Stimulated activated CD8-positive, alpha-beta memory T cell treated with anti-CD3 and anti-CD28 coated beads, Interleukin-15, amount 100 ng/mL, for 24 hours (primary cell): Measurements from ENCODE around the gene FCMR.

Source experiments
- DNase-seq: peaks from one replicate; pipeline ENCODE4 v3.0.0-alpha.2; 2020; ENCODE audit warnings: low read depth

The FCMR gene

GRCh38 chr1:206899717-206900116 is 22.0 kb downstream of the FCMR start:
- no peak for DNase-seq

GRCh38 chr1:206898915-206899431 is 22.8 kb downstream of the FCMR start:
- no peak for DNase-seq

- DNase-seq, result no peak
Observed at GRCh38 chr1:206898089-206898914, 23.4 kb downstream of the FCMR start.

- DNase-seq, result no peak
Observed at GRCh38 chr1:206897175-206897574, 24.6 kb downstream of the FCMR start, which contains the start of gene IL24. TSS of gene IL24 (plus strand) at chr1:206897443. CDS start at chr1:206897833, 390 bp downstream.

- no peak for DNase-seq
Observed at GRCh38 chr1:206896261-206896660, 25.5 kb downstream of the FCMR start.

- no peak for DNase-seq
Observed at GRCh38 chr1:206895837-206896242, 25.9 kb downstream of the FCMR start.

GRCh38 chr1:206895325-206895724 is 26.4 kb downstream of the FCMR start:
- DNase-seq, result no peak

GRCh38 chr1:206893380-206893779 is 28.4 kb downstream of the FCMR start:
- DNase-seq, result no peak

- no peak for DNase-seq
Observed at GRCh38 chr1:206892351-206892984, 29.3 kb downstream of the FCMR start.

- DNase-seq, result no peak
Observed at GRCh38 chr1:206891412-206891811, 30.3 kb downstream of the FCMR start.

- no peak for DNase-seq
Observed at GRCh38 chr1:206890125-206891060, 31.3 kb downstream of the FCMR start.

GRCh38 chr1:206887701-206888100 is 34.0 kb downstream of the FCMR start:
- no peak for DNase-seq

GRCh38 chr1:206886831-206887230 is 34.9 kb downstream of the FCMR start:
- no peak for DNase-seq

- no peak for DNase-seq
Observed at GRCh38 chr1:206885341-206886060, 36.2 kb downstream of the FCMR start.

- DNase-seq, result no peak
Observed at GRCh38 chr1:206883876-206884275, 37.9 kb downstream of the FCMR start.

- DNase-seq, result no peak
Observed at GRCh38 chr1:206883160-206883559, 38.6 kb downstream of the FCMR start.

- no peak for DNase-seq
Observed at GRCh38 chr1:206882555-206882954, 39.2 kb downstream of the FCMR start.

GRCh38 chr1:206880314-206880713 is 41.4 kb downstream of the FCMR start:
- no peak for DNase-seq

GRCh38 chr1:206878456-206878855 is 43.3 kb downstream of the FCMR start:
- DNase-seq, result no peak

GRCh38 chr1:206875752-206876377 is 45.9 kb downstream of the FCMR start:
- DNase-seq, result no peak

- no peak for DNase-seq
Observed at GRCh38 chr1:206873603-206874188, 48.0 kb downstream of the FCMR start.
